ENCODE measurements around the gene CHRND.

Gene CHRND

GRCh38 chr2:232525791-232526371, at the start of gene CHRND:
Gene CHRND, plus strand, starts transcription at chr2:232526160. Its CDS starts 56 bp downstream, at chr2:232526216.
- TF ChIP-seq CTCF (conservative IDR thresholded peaks at IDR 0.05; ENCODE audit: low read depth, low read length) = no peak
- H3K27me3 ChIP-seq (ENCODE audit: insufficient read depth, low read depth) = peaks cover 31% of the 10 kb centered on the region

DNA sequence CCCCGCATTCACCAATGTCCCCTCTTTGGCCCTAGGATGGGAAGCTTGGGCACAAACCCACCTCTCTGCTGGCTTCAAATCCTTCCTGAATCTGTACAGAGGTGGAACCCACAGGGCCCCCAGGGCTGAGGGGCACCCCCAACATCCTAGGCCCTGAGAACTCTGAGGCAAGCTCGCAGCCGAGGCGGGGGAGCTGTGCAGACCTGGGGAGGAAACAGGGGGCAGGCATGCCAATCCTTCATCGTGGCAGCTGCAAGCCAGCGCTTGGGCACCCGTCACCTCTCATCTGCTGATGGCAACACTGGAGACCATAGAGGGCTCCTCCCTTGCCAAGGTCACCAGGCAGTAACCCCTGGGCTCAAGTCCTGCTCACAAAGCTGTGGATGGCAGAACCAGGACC, 49.2 kb upstream of the CHRND start:
- Histone ChIP-seq H3K4me2 (no peak overlapping the region), H3K36me3 (ENCODE audit: insufficient read depth) (no peaks in the 10 kb centered on the region), H4K20me1 (ENCODE audit: insufficient read depth) (no peaks in the 10 kb centered on the region), H3K27ac (no peak overlapping the region), H2AFZ (ENCODE audit: low read depth) (no peak overlapping the region), H3K27me3 (ENCODE audit: insufficient read depth, low read depth) (peaks cover 4% of the 10 kb centered on the region; the same call in 1 of the 2 replicates), H3K79me2 (ENCODE audit: insufficient read depth, low read depth) (no peaks in the 10 kb centered on the region), H3K4me3 (IDR thresholded peaks at IDR 0.05; ENCODE audit: insufficient read depth, low read depth, low read length) (no peak overlapping the region), H3K9ac (no peak overlapping the region), H3K4me1 (ENCODE audit: low read depth, poor library complexity, severe bottlenecking) (no peaks in the 10 kb centered on the region)
- TF ChIP-seq CTCF (conservative IDR thresholded peaks at IDR 0.05; ENCODE audit: low read depth, low read length) = no peak

More at GRCh38 chr2:232525791-232526371, at the start of gene CHRND:
- no peak within 1 kb of the TSS for H3K27ac ChIP-seq
- H3K79me2 ChIP-seq (ENCODE audit: insufficient read depth, low read depth) = no peaks in the 10 kb centered on the region
- H3K4me1 ChIP-seq (ENCODE audit: low read depth, poor library complexity, severe bottlenecking) = no peaks in the 10 kb centered on the region
- no peak within 1 kb of the TSS for H3K4me3 ChIP-seq (IDR thresholded peaks at IDR 0.05; ENCODE audit: insufficient read depth, low read depth, low read length)
- H3K36me3 ChIP-seq (ENCODE audit: insufficient read depth) = no peaks in the 10 kb centered on the region
- no peak within 1 kb of the TSS for H3K4me2 ChIP-seq
- H4K20me1 ChIP-seq (ENCODE audit: insufficient read depth) = no peaks in the 10 kb centered on the region
- H2AFZ ChIP-seq (ENCODE audit: low read depth) = no peak within 1 kb of the TSS
- no peak within 1 kb of the TSS for H3K9ac ChIP-seq

DNA sequence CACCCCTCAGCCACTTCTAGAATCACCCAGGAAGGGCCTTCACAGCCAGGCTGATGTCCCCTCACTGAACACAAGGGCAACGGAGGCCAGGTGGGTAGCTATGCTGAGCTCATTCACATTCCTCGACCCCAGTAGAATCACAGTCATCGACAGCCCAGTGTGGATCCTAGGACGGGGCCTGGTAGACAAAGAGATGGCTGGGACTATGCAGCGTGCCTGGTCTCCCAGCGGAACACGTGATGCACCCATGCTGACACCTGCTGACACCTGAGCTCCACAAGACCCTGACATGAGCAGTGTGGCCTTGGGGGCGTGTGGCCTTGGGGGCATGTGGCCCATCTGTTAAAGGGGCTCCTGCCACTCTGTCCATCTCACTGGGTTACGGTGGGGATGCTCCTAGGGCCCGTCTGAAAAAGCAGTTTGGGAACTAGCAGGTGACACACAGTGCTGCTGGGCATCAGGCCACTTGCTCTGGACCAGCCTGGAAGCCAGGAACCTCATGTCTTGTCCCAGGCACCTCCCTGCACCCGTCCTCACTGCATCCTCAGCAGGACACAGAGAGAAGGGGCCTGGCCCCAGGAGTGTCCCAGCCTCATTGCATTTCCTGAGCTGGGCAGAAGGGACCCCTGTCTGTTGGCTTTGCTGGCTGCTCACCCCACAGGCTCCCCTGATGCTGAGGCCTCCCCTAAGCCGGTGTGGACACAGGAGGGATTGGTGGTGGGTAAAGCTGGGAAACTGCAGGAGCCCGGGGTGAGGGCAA, 48.0 kb upstream of the CHRND start:
- Histone ChIP-seq H3K4me1 (ENCODE audit: low read depth, poor library complexity, severe bottlenecking) (no peaks in the 10 kb centered on the region), H3K27me3 (ENCODE audit: insufficient read depth, low read depth) (peaks cover 7% of the 10 kb centered on the region; the same call in 1 of the 2 replicates), H3K4me3 (IDR thresholded peaks at IDR 0.05; ENCODE audit: insufficient read depth, low read depth, low read length) (no peak overlapping the region), H3K27ac (no peak overlapping the region), H4K20me1 (ENCODE audit: insufficient read depth) (no peaks in the 10 kb centered on the region), H3K4me2 (no peak overlapping the region), H3K36me3 (ENCODE audit: insufficient read depth) (no peaks in the 10 kb centered on the region), H3K79me2 (ENCODE audit: insufficient read depth, low read depth) (no peaks in the 10 kb centered on the region), H2AFZ (ENCODE audit: low read depth) (no peak overlapping the region), H3K9ac (no peak overlapping the region)
- TF ChIP-seq CTCF (conservative IDR thresholded peaks at IDR 0.05; ENCODE audit: low read depth, low read length) = no peak

GRCh38 chr2:232478571-232479340, 47.2 kb upstream of the CHRND start:
- Histone ChIP-seq H3K4me3 (IDR thresholded peaks at IDR 0.05; ENCODE audit: insufficient read depth, low read depth, low read length) (no peak overlapping the region), H3K79me2 (ENCODE audit: insufficient read depth, low read depth) (no peaks in the 10 kb centered on the region), H3K27ac (no peak overlapping the region), H3K36me3 (ENCODE audit: insufficient read depth) (no peaks in the 10 kb centered on the region), H4K20me1 (ENCODE audit: insufficient read depth) (no peaks in the 10 kb centered on the region), H2AFZ (ENCODE audit: low read depth) (no peak overlapping the region), H3K4me1 (ENCODE audit: low read depth, poor library complexity, severe bottlenecking) (no peaks in the 10 kb centered on the region), H3K9ac (no peak overlapping the region), H3K27me3 (ENCODE audit: insufficient read depth, low read depth) (peaks cover 7% of the 10 kb centered on the region; the same call in 1 of the 2 replicates), H3K4me2 (no peak overlapping the region)
- no peak for TF ChIP-seq CTCF (conservative IDR thresholded peaks at IDR 0.05; ENCODE audit: low read depth, low read length)

Measured in KMS-11 (cell line).